ENCODE data around the gene BSG.

DNA sequence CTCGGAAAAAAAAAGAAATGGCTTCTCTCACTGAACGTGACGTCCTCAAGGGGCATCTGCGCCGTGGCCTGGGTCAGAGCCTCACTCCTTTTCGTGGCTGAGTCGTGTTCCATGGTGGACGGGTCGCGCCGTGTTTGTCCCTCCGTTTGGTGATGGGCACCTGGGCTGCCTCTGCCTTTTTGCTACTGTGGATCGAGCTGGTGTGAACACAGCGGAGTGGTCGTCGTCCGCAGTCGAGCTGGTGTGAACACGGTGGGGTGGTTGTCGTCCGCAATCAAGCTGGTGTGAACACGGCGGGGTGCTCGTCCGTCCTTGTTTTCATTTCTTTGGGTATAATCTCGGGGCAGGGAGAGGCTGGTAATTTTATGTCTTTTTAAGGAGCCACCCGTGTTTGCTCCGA, 28.9 kb downstream of the BSG start:
- TF ChIP-seq, protein P1, sequence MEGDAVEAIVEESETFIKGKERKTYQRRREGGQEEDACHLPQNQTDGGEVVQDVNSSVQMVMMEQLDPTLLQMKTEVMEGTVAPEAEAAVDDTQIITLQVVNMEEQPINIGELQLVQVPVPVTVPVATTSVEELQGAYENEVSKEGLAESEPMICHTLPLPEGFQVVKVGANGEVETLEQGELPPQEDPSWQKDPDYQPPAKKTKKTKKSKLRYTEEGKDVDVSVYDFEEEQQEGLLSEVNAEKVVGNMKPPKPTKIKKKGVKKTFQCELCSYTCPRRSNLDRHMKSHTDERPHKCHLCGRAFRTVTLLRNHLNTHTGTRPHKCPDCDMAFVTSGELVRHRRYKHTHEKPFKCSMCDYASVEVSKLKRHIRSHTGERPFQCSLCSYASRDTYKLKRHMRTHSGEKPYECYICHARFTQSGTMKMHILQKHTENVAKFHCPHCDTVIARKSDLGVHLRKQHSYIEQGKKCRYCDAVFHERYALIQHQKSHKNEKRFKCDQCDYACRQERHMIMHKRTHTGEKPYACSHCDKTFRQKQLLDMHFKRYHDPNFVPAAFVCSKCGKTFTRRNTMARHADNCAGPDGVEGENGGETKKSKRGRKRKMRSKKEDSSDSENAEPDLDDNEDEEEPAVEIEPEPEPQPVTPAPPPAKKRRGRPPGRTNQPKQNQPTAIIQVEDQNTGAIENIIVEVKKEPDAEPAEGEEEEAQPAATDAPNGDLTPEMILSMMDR (IDR thresholded peaks at IDR 0.05) = no peak
- TF ChIP-seq POLR2A (IDR thresholded peaks at IDR 0.05) = no peak
